ENCODE results near the gene DAPK3.
"Not testable (repeated sequence)": the region's sequence is repeated elsewhere in the genome, so short reads cannot be mapped to it uniquely, and the experiment has no call there.

Gene DAPK3

DNA sequence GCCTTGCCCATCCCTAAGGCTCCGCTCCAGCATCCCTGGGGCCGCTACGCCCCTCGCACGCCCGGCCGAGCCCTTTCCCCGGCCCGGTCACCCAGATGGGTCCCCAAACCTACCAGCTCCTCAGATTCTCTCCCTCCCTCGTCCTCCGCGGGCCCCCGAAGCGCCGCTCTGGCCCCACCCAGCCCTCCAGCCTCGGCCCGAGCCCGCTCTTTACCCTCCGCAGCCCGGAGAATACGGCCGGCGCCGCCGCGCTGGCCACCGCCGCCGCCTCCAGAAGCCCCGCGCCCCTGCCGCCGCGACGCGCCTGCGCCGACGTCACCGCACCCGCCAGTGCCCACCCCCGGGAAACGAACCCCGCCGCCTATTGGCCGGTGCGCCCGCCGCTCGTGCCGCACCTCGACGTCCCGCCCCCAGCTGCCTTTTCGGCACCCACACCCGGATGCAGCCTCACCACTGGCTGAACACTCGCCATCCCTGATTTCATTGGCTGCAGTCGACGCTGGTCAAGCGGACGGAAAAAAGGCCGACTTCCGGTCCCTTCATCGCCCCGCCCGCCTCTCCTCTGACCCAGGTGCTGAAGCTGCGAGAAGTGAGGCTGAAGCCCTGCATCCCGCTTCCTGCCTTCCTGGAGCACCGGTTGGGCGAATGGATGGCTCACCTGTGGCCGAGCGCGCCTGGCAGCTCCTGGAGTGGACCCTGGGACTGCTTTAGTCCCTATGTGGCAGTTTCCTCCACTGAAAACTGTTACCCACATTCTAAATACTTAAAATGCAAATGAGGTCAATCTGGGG is at the start of gene DAPK3:
DAPK3 (minus strand) TSS at position 292 of the 791 bp plus-strand sequence. CDS start 1,364 bp downstream, outside the sequence.
- DNase-seq (ENCODE audit: low read depth), result peak; percentile 93

- no peak for DNase-seq (ENCODE audit: low read depth)
Observed at GRCh38 chr19:4019578-4019977, 48.7 kb upstream of the DAPK3 start.

DNA sequence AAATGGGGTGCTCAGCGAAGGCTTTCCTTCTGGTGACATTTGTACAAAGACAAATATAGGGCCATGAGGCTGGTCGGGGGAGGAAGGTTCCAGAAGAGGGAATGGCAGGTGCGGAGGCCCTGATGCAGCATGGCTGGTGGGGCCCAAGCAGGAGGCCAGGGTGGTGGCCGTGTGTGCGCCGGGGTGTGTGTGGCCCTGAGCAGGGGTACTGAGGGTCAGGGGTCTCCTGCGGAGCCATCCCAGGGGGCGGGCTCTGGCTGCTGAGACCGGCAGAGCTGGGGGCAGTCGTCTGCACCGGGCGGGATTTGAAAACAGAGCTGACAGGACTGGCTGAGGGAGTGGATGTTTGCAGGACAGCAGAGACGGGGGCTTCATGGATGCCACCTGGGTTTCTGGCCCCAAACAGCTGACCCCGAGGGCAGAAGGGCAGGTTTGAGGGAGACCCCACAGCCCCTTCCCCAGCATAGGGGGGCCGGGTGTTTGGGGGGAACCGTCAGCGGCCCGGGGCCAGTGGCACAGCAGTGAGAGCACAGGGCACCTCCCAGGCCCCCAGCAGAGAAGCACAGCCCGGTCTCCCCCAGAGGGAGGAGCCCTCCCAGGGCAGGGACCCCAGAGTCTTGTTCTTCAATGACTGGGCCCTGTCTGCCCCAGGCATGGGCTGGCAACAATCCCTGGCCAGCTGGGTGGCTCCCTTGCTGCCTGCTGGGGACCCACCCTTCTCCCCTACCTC is 48.0 kb upstream of the DAPK3 start:
- no peak for DNase-seq (ENCODE audit: low read depth)

GRCh38 chr19:4018140-4018613 is 47.3 kb upstream of the DAPK3 start:
- DNase-seq (ENCODE audit: low read depth), result no peak

DNA sequence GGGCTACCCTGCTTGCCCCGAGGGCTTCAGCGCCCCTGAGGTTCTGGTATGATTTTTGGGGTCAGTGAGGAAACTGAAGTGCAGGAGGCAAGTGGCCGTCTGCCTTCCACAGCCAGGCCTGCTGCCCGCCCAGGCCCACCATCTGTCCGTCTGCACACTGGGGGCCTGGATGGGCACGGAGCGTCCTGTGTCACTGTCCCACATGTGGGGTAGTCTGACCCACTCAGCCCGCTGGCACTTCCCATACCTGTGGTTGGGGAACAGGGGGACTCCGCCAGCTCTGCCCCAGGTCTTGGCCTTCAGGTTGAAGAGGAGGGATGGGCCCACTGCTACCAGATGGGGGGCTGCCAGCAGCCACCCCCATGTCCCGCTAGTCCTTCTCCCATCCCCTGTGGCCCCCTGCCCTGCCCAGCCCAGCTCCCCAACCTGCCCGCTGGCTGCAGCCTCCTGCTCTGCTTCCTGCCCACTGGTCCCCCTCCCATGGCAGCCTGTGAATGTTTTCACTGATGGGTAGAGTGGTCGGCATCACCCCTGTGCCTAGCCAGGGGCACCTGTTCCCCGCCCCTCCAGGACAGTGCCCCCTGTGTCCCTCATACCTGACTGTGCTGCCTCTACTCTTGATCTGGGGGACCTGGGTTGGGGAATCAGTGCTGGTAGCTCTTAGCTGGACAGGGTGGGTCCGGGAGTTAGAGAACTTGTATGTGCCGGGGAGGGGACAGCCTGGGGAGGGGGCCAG is 46.2 kb upstream of the DAPK3 start:
- no peak for DNase-seq (ENCODE audit: low read depth)

DNA sequence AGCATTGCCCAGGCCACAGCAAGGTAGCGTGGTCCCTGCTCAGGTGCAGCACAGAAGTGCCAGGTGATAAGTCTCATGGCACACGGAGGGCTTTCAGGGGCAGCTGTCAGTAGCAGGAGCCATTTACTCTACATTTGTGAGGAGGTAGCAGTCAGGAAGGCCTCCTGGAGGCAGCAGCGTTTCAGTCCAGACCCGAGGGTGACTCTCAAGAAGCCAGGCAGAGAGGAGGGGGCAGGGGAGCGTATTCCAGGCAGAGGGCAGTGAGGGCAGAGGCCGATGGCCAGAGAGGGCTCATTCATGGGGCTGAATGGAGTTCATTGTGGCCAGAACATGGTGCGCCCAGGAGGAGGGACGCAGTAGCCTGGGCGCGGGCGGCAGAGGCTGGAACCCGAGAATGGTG is 45.6 kb upstream of the DAPK3 start:
- no peak for DNase-seq (ENCODE audit: low read depth)

GRCh38 chr19:4015705-4016402 is 45.0 kb upstream of the DAPK3 start:
- DNase-seq (ENCODE audit: low read depth), result no peak

- peak; percentile 31 for DNase-seq (ENCODE audit: low read depth)
Observed at GRCh38 chr19:4014541-4015491, 43.9 kb upstream of the DAPK3 start.

DNA sequence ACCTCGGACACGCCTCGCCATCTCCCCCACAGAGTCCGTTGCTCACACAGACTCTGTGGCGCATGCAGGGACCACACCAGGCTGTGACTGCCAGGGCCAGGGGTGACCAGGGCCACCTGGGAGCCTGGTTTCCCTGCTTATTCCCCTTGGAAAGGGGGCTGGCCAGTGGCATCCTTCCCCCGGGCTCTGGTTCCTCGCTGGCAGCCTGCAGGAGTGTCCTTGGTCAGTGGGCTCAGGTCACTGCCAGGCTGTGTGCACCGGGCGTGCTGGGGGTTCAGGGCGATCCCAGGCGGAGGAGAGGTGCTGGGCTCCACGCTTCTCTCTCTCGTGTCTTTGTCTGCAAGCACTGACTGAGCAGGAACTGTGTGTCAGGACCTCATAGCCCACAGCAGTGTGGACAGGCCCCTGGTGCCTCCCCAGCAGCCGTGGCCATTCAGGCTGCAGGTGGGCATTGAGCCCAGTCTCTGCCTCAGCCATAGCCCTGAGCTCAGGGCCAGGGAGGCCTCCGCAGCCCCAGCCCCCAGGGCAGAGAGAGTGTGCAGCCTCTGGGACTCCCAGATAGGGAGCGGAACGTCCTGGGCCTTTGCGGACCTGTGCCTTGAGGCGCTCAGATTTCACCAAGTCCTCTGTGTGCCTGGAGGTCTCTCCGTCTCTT is 43.1 kb upstream of the DAPK3 start:
- no peak for DNase-seq (ENCODE audit: low read depth)

- DNase-seq (ENCODE audit: low read depth), result no peak
Observed at GRCh38 chr19:4012975-4013634, 42.2 kb upstream of the DAPK3 start.

DNA sequence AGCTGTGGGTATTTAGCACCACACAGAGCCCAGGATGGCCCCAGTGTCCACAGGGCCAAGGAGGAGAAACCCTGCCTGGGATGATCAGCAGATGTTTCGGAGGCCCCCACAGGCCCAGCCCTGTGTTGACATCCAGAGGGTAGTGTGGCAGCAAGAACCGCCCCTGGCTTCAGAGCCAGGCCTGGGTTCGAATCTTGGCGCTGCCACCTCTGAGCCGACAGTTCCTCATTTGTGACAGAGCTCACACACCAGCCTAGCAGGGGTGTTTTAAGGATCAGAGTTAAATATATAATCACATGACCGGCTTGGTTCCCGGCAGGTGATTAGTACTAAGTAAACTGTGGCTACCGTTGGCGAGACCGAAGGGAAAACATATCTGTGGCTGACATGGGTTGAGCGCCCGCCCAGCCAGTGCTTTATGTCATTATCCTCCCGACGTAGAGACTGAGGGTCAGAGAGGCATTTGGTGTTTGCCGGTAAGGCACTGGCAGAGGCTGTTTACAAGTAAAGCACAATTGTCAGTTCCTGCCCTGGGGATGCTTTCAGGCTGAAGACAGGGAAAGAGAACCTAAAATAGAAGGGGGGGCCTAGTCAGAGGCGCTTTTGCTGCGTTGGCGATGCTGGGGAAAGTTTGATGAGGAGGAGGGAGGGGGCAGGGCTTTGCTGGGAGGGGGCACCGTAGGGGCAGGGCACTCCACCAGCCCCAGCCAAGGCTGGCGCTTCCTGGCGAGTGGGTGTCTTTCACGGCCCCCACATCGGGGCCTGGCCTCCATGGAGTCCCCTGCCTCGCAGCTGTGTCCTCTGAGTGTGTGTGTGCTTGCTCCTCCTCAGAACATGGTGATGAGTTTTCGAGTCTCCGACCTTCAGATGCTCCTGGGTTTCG is 41.4 kb upstream of the DAPK3 start:
- no peak for DNase-seq (ENCODE audit: low read depth)

GRCh38 chr19:4011430-4011829 is 40.5 kb upstream of the DAPK3 start:
- not testable (repeated sequence) for DNase-seq (ENCODE audit: low read depth)

- no peak for DNase-seq (ENCODE audit: low read depth)
Observed at GRCh38 chr19:4010808-4011110, 39.9 kb upstream of the DAPK3 start.

DNA sequence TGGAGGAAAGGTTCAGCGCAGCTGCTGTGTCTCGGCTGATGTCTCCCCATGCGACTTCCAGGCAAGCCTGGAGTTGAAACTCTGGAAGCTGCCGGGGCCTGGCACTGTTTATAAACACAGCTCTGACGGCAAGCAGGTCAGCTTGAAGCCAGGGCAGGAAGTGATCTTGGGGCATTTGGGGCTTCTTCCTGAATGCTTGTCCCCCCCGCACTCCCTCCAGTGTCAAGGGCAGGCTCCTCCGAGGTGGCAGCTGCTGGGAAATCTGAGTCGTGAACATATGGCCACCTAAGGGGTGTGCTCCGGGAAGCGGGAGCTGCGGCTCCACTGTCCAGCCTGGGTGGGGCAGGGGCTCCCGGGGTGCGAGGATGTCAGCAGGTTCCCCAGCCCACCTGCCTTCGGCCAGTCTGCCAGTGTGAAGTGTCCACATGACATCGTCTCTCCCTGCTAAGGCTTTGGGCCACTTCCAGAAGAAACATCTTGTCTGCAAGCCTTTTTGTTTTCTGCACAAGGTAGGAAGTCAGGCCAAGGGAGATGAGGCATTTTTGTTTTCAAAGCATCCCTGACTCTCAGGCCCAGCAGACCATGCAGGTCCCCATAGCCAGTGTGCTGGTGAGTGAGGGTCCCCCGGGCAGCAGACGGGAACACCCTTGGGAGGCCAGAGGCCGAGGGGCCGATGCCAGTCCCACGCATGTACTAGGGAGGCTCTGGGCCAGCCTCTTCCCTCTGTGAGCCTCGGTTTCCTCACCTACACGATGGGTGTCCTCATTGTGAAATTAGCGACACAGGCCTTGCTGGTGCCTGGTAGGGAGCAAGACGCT is 39.3 kb upstream of the DAPK3 start:
- no peak for DNase-seq (ENCODE audit: low read depth)

- no peak for DNase-seq (ENCODE audit: low read depth)
Observed at GRCh38 chr19:4007836-4008539, 37.1 kb upstream of the DAPK3 start.

GRCh38 chr19:4007021-4007835 is 36.3 kb upstream of the DAPK3 start, which contains the start of gene PIAS4:
Gene PIAS4, plus strand, starts transcription at chr19:4007736. Its CDS starts 25 bp downstream, at chr19:4007761.
- DNase-seq (ENCODE audit: low read depth), result peak; percentile 94
